ENCODE measurements around the gene TMEM123.

Gene TMEM123

GRCh38 chr11:102494216-102494615, 41.7 kb upstream of the TMEM123 start:
- no peak for TF ChIP-seq CTCF (IDR thresholded peaks at IDR 0.05; ENCODE audit: extremely low read depth, missing control alignments)
- no peak for DNase-seq (ENCODE audit: low spot score)

GRCh38 chr11:102493524-102493923, 41.0 kb upstream of the TMEM123 start:
- DNase-seq (ENCODE audit: low spot score) = no peak
- no peak for TF ChIP-seq CTCF (IDR thresholded peaks at IDR 0.05; ENCODE audit: extremely low read depth, missing control alignments)

GRCh38 chr11:102491969-102492368, 39.4 kb upstream of the TMEM123 start:
- no peak for DNase-seq (ENCODE audit: low spot score)
- no peak for TF ChIP-seq CTCF (IDR thresholded peaks at IDR 0.05; ENCODE audit: extremely low read depth, missing control alignments)

GRCh38 chr11:102489186-102490145, 36.9 kb upstream of the TMEM123 start:
- DNase-seq (ENCODE audit: low spot score) = no peak

GRCh38 chr11:102488208-102488607, 35.6 kb upstream of the TMEM123 start:
- DNase-seq (ENCODE audit: low spot score) = peak; percentile 21
- TF ChIP-seq CTCF (IDR thresholded peaks at IDR 0.05; ENCODE audit: extremely low read depth, missing control alignments) = no peak

More at GRCh38 chr11:102489186-102490145, 36.9 kb upstream of the TMEM123 start:
- TF ChIP-seq CTCF (IDR thresholded peaks at IDR 0.05; ENCODE audit: extremely low read depth, missing control alignments) = no peak

GRCh38 chr11:102487214-102487613, 34.6 kb upstream of the TMEM123 start:
- DNase-seq (ENCODE audit: low spot score) = no peak
- no peak for TF ChIP-seq CTCF (IDR thresholded peaks at IDR 0.05; ENCODE audit: extremely low read depth, missing control alignments)

- no peak for TF ChIP-seq CTCF (IDR thresholded peaks at IDR 0.05; ENCODE audit: extremely low read depth, missing control alignments)
Observed at GRCh38 chr11:102486584-102486983, 34.0 kb upstream of the TMEM123 start.

More at GRCh38 chr11:102486584-102486983, 34.0 kb upstream of the TMEM123 start:
- DNase-seq (ENCODE audit: low spot score) = no peak
